HepG2 (cell line): ENCODE measurements around the gene THADA. TPM values are rescaled to one million over a fixed set of nuclear protein-coding genes. Genes with fewer than 3 reads are reported as not detected.

Experiments
- CHCHD3 ChIP-seq: sonication (generic); formaldehyde crosslinking; IDR thresholded peaks from 2 replicates; pipeline ENCODE4 v1.8.0; 2022; ENCODE audit warnings: mild to moderate bottlenecking, missing genetic modification reagents, moderate library complexity
- FOXM1 ChIP-seq: sonication (generic); formaldehyde crosslinking; IDR thresholded peaks from 2 replicates; pipeline ENCODE4 v1.5.0; 2020; ENCODE audit warnings: missing genetic modification reagents
- HCFC1 ChIP-seq: fragments of 150-350 bp; IDR thresholded peaks from 2 replicates; pipeline ENCODE4 v1.6.1; 2014; ENCODE audit warnings: low read depth, low read length
- MBD4 ChIP-seq: IDR thresholded peaks from 2 replicates; pipeline ENCODE4 v1.6.1; 2012; ENCODE audit warnings: low read length, inconsistent platforms, borderline replicate concordance
- NFATC3 ChIP-seq: sonication (generic); formaldehyde crosslinking; IDR thresholded peaks from 2 replicates; pipeline ENCODE4 v1.5.1; 2020; ENCODE audit warnings: mild to moderate bottlenecking, missing genetic modification reagents
- PPARG ChIP-seq: conservative IDR thresholded peaks from 2 replicates; pipeline ENCODE4 v1.6.1; 2016; ENCODE audit warnings: missing biosample characterization, missing genetic modification reagents
- PRMT3 ChIP-seq: sonication (generic); formaldehyde crosslinking; IDR thresholded peaks from 2 replicates; pipeline ENCODE4 v1.8.1; 2022; ENCODE audit warnings: low read depth, mild to moderate bottlenecking, moderate library complexity, missing genetic modification reagents, borderline replicate concordance
- RBM39 ChIP-seq: fragments of 200-400 bp; formaldehyde crosslinking; IDR thresholded peaks from one replicate; pipeline ENCODE4 v1.6.1; 2018; ENCODE audit warnings: antibody characterized with exemption, mild to moderate bottlenecking, low read depth, low read length; ENCODE audit not compliant: poor library complexity, severe bottlenecking
- SAFB2 ChIP-seq: sonication (generic); formaldehyde crosslinking; IDR thresholded peaks from 2 replicates; pipeline ENCODE4 v1.5.1; 2020; ENCODE audit warnings: missing genetic modification reagents, low read depth, mild to moderate bottlenecking, borderline replicate concordance
- SIX4 ChIP-seq: sonication (generic); formaldehyde crosslinking; IDR thresholded peaks from 2 replicates; pipeline ENCODE4 v1.4.0; 2020; ENCODE audit warnings: missing genetic modification reagents
- SNRNP70 ChIP-seq: fragments of 200-400 bp; formaldehyde crosslinking; IDR thresholded peaks from 2 replicates; pipeline ENCODE4 v1.6.1; 2017; ENCODE audit warnings: mild to moderate bottlenecking, low read depth, low read length, moderate library complexity
- TAF1 ChIP-seq: sonication (generic); formaldehyde crosslinking; IDR thresholded peaks from 2 replicates; pipeline ENCODE4 v1.4.0; 2020; ENCODE audit warnings: missing genetic modification reagents
- ZBTB7B ChIP-seq: sonication (generic); formaldehyde crosslinking; IDR thresholded peaks from 2 replicates; pipeline ENCODE4 v1.4.0; 2020; ENCODE audit warnings: missing genetic modification reagents
- ZNF33A ChIP-seq: sonication (generic); formaldehyde crosslinking; IDR thresholded peaks from 2 replicates; pipeline ENCODE4 v1.5.1; 2020; ENCODE audit warnings: missing genetic modification reagents, mild to moderate bottlenecking, moderate library complexity, borderline replicate concordance
- ZNF557 ChIP-seq: sonication (generic); formaldehyde crosslinking; IDR thresholded peaks from 2 replicates; pipeline ENCODE4 v1.4.0; 2020; ENCODE audit warnings: missing genetic modification reagents
- ZNF678 ChIP-seq: sonication (generic); formaldehyde crosslinking; IDR thresholded peaks from 2 replicates; pipeline ENCODE4 v1.4.0; 2020; ENCODE audit warnings: mild to moderate bottlenecking, missing genetic modification reagents
- ZNF782 ChIP-seq: sonication (generic); formaldehyde crosslinking; IDR thresholded peaks from 2 replicates; pipeline ENCODE4 v1.4.0; 2020; ENCODE audit warnings: missing genetic modification reagents, mild to moderate bottlenecking, borderline replicate concordance
- polyA plus RNA-seq, 8 experiments: library from polyadenylated mRNA; depleted of rRNA in 3 of 8; stranded (reverse) in 7 of 8; unstranded in 1 of 8; fragments of >200 nt; fragmentation: Illumina TruSeq in 4 of 8; extraction: Trizol in 4 of 8; gene quantifications; 2 replicates each; pipeline versions ENCODE4 v1.2.1 to v1.2.3, GENCODE V29; 2011 to 2016; ENCODE audit warnings: low read depth in 4 of 8, missing spikeins in 1 of 8, mixed read lengths in 1 of 8; ENCODE audit not compliant: insufficient read depth in 1 of 8
- total RNA-seq, 5 experiments: library from RNA; depleted of rRNA; stranded (reverse); fragments of >200 nt; fragmentation: Illumina TruSeq; extraction: Trizol; gene quantifications; 2 replicates each; pipeline ENCODE4 v1.2.3, GENCODE V29; 2016; ENCODE audit warnings: low read depth in 1 of 5
- TF ChIP-seq, protein P1 (sequence below): sonication (generic); formaldehyde crosslinking; IDR thresholded peaks from 2 replicates; pipeline ENCODE4 v1.4.0; 2020; ENCODE audit warnings: mild to moderate bottlenecking, missing genetic modification reagents
- TF ChIP-seq, protein P2 (sequence below): sonication (generic); formaldehyde crosslinking; IDR thresholded peaks from 2 replicates; pipeline ENCODE4 v1.4.0; 2020; ENCODE audit warnings: mild to moderate bottlenecking, missing genetic modification reagents
- TF ChIP-seq, protein P3 (sequence below): sonication (generic); formaldehyde crosslinking; IDR thresholded peaks from 2 replicates; pipeline ENCODE4 v1.5.0; 2020; ENCODE audit warnings: mild to moderate bottlenecking, missing genetic modification reagents

THADA gene
- total and polyA plus RNA-seq, 2 of the 13 experiments (the other 11 are each of a cell fraction or from before 2014, with no cell fraction given), result 12.7 to 21.7 TPM

DNA sequence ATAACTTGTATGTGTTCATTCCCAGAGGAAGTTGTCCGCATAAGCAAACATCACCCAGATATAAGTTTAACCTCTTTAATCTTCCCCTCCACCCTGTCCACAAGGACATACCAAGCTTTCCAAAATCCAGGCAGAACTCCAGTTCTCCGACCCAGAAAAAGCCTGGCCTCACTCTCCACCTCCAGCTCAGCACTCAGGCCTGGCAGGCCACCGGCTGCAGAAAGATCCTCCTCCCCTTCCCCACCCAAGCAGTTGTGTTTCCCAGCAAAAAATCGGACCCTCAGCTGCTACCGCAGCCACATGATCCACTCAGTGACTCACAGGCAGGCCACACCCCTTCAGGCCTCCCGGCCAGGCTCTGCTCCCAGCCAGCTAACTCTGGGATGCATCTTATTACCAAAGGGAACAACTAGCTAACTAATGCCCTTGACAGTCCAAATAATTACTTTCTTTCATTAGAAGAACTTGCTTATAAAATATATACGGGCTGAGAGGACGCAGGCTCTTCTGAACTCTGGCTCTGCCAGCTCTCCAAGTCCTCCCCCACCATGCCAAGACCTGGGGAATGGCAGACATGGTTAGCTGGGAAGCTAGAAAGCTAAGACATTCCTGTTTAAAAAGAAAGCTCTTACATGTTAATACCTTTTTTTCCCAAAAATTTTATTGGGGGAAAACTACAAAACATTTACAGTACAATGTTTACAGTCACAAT lies 373.9 kb downstream of the THADA start (continued):
- TF ChIP-seq FOXM1 (CRISPR knock-in tag), result no peak
- TF ChIP-seq, protein P1, sequence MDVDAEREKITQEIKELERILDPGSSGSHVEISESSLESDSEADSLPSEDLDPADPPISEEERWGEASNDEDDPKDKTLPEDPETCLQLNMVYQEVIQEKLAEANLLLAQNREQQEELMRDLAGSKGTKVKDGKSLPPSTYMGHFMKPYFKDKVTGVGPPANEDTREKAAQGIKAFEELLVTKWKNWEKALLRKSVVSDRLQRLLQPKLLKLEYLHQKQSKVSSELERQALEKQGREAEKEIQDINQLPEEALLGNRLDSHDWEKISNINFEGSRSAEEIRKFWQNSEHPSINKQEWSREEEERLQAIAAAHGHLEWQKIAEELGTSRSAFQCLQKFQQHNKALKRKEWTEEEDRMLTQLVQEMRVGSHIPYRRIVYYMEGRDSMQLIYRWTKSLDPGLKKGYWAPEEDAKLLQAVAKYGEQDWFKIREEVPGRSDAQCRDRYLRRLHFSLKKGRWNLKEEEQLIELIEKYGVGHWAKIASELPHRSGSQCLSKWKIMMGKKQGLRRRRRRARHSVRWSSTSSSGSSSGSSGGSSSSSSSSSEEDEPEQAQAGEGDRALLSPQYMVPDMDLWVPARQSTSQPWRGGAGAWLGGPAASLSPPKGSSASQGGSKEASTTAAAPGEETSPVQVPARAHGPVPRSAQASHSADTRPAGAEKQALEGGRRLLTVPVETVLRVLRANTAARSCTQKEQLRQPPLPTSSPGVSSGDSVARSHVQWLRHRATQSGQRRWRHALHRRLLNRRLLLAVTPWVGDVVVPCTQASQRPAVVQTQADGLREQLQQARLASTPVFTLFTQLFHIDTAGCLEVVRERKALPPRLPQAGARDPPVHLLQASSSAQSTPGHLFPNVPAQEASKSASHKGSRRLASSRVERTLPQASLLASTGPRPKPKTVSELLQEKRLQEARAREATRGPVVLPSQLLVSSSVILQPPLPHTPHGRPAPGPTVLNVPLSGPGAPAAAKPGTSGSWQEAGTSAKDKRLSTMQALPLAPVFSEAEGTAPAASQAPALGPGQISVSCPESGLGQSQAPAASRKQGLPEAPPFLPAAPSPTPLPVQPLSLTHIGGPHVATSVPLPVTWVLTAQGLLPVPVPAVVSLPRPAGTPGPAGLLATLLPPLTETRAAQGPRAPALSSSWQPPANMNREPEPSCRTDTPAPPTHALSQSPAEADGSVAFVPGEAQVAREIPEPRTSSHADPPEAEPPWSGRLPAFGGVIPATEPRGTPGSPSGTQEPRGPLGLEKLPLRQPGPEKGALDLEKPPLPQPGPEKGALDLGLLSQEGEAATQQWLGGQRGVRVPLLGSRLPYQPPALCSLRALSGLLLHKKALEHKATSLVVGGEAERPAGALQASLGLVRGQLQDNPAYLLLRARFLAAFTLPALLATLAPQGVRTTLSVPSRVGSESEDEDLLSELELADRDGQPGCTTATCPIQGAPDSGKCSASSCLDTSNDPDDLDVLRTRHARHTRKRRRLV (CRISPR knock-in tag), result peak; percentile 29; the same call in 1 of the 2 replicates
- TF ChIP-seq TAF1 (CRISPR knock-in tag), result peak; percentile 81
- no peak; the same call in 1 of the 2 replicates for TF ChIP-seq HCFC1
- no peak for TF ChIP-seq ZNF33A (CRISPR knock-in tag)
- TF ChIP-seq NFATC3 (CRISPR knock-in tag), result peak; percentile 82; the same call in 1 of the 2 replicates
- peak; percentile 83 for TF ChIP-seq SIX4 (CRISPR knock-in tag)
- TF ChIP-seq ZNF557, result no peak; the same call in 1 of the 2 replicates
- TF ChIP-seq ZNF782 (CRISPR knock-in tag), result peak; percentile 57; the same call in 1 of the 2 replicates
- TF ChIP-seq, protein P2, sequence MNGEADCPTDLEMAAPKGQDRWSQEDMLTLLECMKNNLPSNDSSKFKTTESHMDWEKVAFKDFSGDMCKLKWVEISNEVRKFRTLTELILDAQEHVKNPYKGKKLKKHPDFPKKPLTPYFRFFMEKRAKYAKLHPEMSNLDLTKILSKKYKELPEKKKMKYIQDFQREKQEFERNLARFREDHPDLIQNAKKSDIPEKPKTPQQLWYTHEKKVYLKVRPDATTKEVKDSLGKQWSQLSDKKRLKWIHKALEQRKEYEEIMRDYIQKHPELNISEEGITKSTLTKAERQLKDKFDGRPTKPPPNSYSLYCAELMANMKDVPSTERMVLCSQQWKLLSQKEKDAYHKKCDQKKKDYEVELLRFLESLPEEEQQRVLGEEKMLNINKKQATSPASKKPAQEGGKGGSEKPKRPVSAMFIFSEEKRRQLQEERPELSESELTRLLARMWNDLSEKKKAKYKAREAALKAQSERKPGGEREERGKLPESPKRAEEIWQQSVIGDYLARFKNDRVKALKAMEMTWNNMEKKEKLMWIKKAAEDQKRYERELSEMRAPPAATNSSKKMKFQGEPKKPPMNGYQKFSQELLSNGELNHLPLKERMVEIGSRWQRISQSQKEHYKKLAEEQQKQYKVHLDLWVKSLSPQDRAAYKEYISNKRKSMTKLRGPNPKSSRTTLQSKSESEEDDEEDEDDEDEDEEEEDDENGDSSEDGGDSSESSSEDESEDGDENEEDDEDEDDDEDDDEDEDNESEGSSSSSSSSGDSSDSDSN (CRISPR knock-in tag), result peak; percentile 81
- TF ChIP-seq PRMT3 (CRISPR knock-in tag), result peak; percentile 73
- no peak for TF ChIP-seq ZNF678 (CRISPR knock-in tag)
- TF ChIP-seq ZBTB7B (CRISPR knock-in tag), result peak; percentile 56; the same call in 1 of the 2 replicates
- TF ChIP-seq SAFB2, result 0 out of 2 replicates have a peak, but pooled peaks have one; percentile 52
- TF ChIP-seq CHCHD3 (CRISPR knock-in tag), result no peak
- TF ChIP-seq RBM39, result peak; percentile 76
- no peak for TF ChIP-seq SNRNP70
- peak; percentile 56; the same call in 1 of the 2 replicates for TF ChIP-seq PPARG
- no peak for TF ChIP-seq MBD4
- TF ChIP-seq, protein P3, sequence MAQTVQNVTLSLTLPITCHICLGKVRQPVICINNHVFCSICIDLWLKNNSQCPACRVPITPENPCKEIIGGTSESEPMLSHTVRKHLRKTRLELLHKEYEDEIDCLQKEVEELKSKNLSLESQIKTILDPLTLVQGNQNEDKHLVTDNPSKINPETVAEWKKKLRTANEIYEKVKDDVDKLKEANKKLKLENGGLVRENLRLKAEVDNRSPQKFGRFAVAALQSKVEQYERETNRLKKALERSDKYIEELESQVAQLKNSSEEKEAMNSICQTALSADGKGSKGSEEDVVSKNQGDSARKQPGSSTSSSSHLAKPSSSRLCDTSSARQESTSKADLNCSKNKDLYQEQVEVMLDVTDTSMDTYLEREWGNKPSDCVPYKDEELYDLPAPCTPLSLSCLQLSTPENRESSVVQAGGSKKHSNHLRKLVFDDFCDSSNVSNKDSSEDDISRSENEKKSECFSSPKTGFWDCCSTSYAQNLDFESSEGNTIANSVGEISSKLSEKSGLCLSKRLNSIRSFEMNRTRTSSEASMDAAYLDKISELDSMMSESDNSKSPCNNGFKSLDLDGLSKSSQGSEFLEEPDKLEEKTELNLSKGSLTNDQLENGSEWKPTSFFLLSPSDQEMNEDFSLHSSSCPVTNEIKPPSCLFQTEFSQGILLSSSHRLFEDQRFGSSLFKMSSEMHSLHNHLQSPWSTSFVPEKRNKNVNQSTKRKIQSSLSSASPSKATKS, result no peak
